Dermis microvascular lymphatic vessel endothelial cell (primary cell): ENCODE data around the gene PSKH1. TPM values are rescaled to one million over a fixed set of nuclear protein-coding genes. Genes with fewer than 3 reads are reported as not detected.
"Not testable (repeated sequence)": the region's sequence is repeated elsewhere in the genome, so short reads cannot be mapped to it uniquely, and the experiment has no call there.

Experiments used
- DNase-seq, 2 donors: peaks; one replicate each; pipeline versions ENCODE4 v3.0.0 to v3.0.0-alpha.2; 2010; ENCODE audit warnings: low read depth in 2 of 2
- total RNA-seq: library from RNA; depleted of rRNA; stranded (reverse); fragments of >200 nt; gene quantifications from 2 replicates; pipeline ENCODE4 v1.2.1, GENCODE V29; 2014

The PSKH1 gene
- total RNA-seq, 1 donor from 2014 or later: 8.7 TPM

- no peak for DNase-seq
Measured at GRCh38 chr16:67957622-67958021, 64.6 kb downstream of the PSKH1 start.

GRCh38 chr16:67959536-67960329 lies 66.7 kb downstream of the PSKH1 start:
- no peak for DNase-seq

- no peak for DNase-seq
Measured at GRCh38 chr16:67961551-67961957, 68.5 kb downstream of the PSKH1 start.

- DNase-seq: no peak
Measured at GRCh38 chr16:67962135-67962534, 69.1 kb downstream of the PSKH1 start.

GRCh38 chr16:67963292-67963661 lies 70.2 kb downstream of the PSKH1 start:
- no peak for DNase-seq

- DNase-seq: no peak
Measured at GRCh38 chr16:67963662-67964321, 70.7 kb downstream of the PSKH1 start.

GRCh38 chr16:67964477-67965131 lies 71.5 kb downstream of the PSKH1 start:
- DNase-seq: no peak

- DNase-seq: peak in 1 of 2 donors; percentile 21
Measured at GRCh38 chr16:67965668-67966548, 72.9 kb downstream of the PSKH1 start.

- DNase-seq: peak in 1 of 2 donors; percentile 32
Measured at GRCh38 chr16:67966549-67967182, 73.6 kb downstream of the PSKH1 start.

- DNase-seq: peak; percentile 21 to 62
Measured at GRCh38 chr16:67967183-67967957, 74.3 kb downstream of the PSKH1 start.

- DNase-seq: peak in 1 of 2 donors; percentile 56
Measured at GRCh38 chr16:67967958-67968399, 74.9 kb downstream of the PSKH1 start.

- DNase-seq: peak; percentile 51 to 84
Measured at GRCh38 chr16:67968400-67969253, 75.6 kb downstream of the PSKH1 start, which contains the start of gene SLC12A4. Gene SLC12A4, minus strand, starts transcription at chr16:67968637. Its CDS starts 84 bp downstream, at chr16:67968553.

GRCh38 chr16:67969254-67970039 lies 76.4 kb downstream of the PSKH1 start:
- DNase-seq: no peak

GRCh38 chr16:67971111-67971510 lies 78.1 kb downstream of the PSKH1 start:
- DNase-seq: no peak

GRCh38 chr16:67972285-67972684 lies 79.2 kb downstream of the PSKH1 start:
- DNase-seq: not testable (repeated sequence)

GRCh38 chr16:67975321-67976105 lies 82.5 kb downstream of the PSKH1 start:
- DNase-seq: no peak

- DNase-seq: no peak
Measured at GRCh38 chr16:67976205-67976604, 83.2 kb downstream of the PSKH1 start.
